H9 (cell line): ENCODE results near the gene PCCA. TPM values are rescaled to one million over a fixed set of nuclear protein-coding genes. Genes with fewer than 3 reads are reported as not detected.
A peak's percentile ranks its signal among the peaks of the same experiment; 100 is the strongest.

Experiments used
- DNase-seq: peaks from one replicate; pipeline ENCODE4 v3.0.0-alpha.2; 2017
- H2AFZ ChIP-seq: one replicate; pipeline ENCODE4 v1.6.1; 2013; ENCODE audit warnings: mild to moderate bottlenecking, low read length, control low read depth, moderate library complexity
- H2AK5ac ChIP-seq: 2 replicates; pipeline ENCODE4 v1.6.1; 2013; ENCODE audit warnings: low read length, control low read depth, mixed read lengths; ENCODE audit not compliant: insufficient read length
- H2BK120ac ChIP-seq: one replicate; pipeline ENCODE4 v1.6.1; 2013; ENCODE audit warnings: low read depth, mild to moderate bottlenecking, low read length, control low read depth, inconsistent platforms; ENCODE audit not compliant: poor library complexity, severe bottlenecking
- H2BK12ac ChIP-seq: 2 replicates; pipeline ENCODE4 v1.6.1; 2013; ENCODE audit warnings: low read length, control low read depth, mixed read lengths, low read depth; ENCODE audit not compliant: insufficient read length
- H2BK15ac ChIP-seq: 2 replicates; pipeline ENCODE4 v1.6.1; 2013; ENCODE audit warnings: low read depth, low read length, control low read depth
- H2BK20ac ChIP-seq: one replicate; pipeline ENCODE4 v1.6.1; 2013; ENCODE audit warnings: low read depth, mild to moderate bottlenecking, low read length, control low read depth, inconsistent platforms; ENCODE audit not compliant: poor library complexity, severe bottlenecking
- H2BK5ac ChIP-seq: 2 replicates; pipeline ENCODE4 v1.6.1; 2013; ENCODE audit warnings: low read length, control low read depth, mixed read lengths; ENCODE audit not compliant: insufficient read length
- H3K14ac ChIP-seq: 2 replicates; pipeline ENCODE4 v1.6.1; 2013; ENCODE audit warnings: low read length, control low read depth; ENCODE audit not compliant: insufficient read depth
- H3K18ac ChIP-seq: 2 replicates; pipeline ENCODE4 v1.6.1; 2013; ENCODE audit warnings: low read depth, mild to moderate bottlenecking, mixed read lengths, low read length, control low read depth; ENCODE audit not compliant: insufficient read length
- H3K23ac ChIP-seq: 2 replicates; pipeline ENCODE4 v1.6.1; 2013; ENCODE audit warnings: low read length, control low read depth, mixed read lengths, low read depth; ENCODE audit not compliant: insufficient read length
- H3K23me2 ChIP-seq: 2 replicates; pipeline ENCODE4 v1.6.1; 2013; ENCODE audit warnings: low read depth, mild to moderate bottlenecking, mixed read lengths, low read length, control low read depth; ENCODE audit not compliant: insufficient read length, poor library complexity, severe bottlenecking
- H3K27ac ChIP-seq: 2 replicates; pipeline ENCODE4 v1.5.1; 2013; ENCODE audit warnings: low read length, control low read depth, mixed read lengths, low read depth; ENCODE audit not compliant: insufficient read length
- H3K27me3 ChIP-seq: 2 replicates; pipeline ENCODE4 v1.6.1; 2013; ENCODE audit warnings: low read length, control low read depth, inconsistent platforms; ENCODE audit not compliant: insufficient read depth
- H3K4ac ChIP-seq: 2 replicates; pipeline ENCODE4 v1.6.1; 2013; ENCODE audit warnings: low read depth, mild to moderate bottlenecking, control low read depth, inconsistent platforms, low read length, moderate library complexity
- H3K4me1 ChIP-seq: 2 replicates; pipeline ENCODE4 v1.6.1; 2013; ENCODE audit warnings: low read length, control low read depth, inconsistent platforms; ENCODE audit not compliant: insufficient read depth
- H3K4me2 ChIP-seq: 2 replicates; pipeline ENCODE4 v1.6.1; 2013; ENCODE audit warnings: low read length, control low read depth, mixed read lengths; ENCODE audit not compliant: insufficient read length, insufficient read depth
- H3K56ac ChIP-seq: 2 replicates; pipeline ENCODE4 v1.6.1; 2013; ENCODE audit warnings: low read depth, mild to moderate bottlenecking, mixed read lengths, low read length, control low read depth; ENCODE audit not compliant: insufficient read length
- H3K79me1 ChIP-seq: 2 replicates; pipeline ENCODE4 v1.6.1; 2013; ENCODE audit warnings: low read depth, mild to moderate bottlenecking, moderate library complexity, low read length, control low read depth, inconsistent platforms; ENCODE audit not compliant: insufficient read depth, poor library complexity, severe bottlenecking
- H3K79me2 ChIP-seq: 2 replicates; pipeline ENCODE4 v1.6.1; 2013; ENCODE audit warnings: low read length, control low read depth, inconsistent platforms; ENCODE audit not compliant: insufficient read depth
- H3K9ac ChIP-seq: 2 replicates; pipeline ENCODE4 v1.6.1; 2013; ENCODE audit warnings: low read length, control low read depth, mixed read lengths; ENCODE audit not compliant: insufficient read length; ENCODE audit errors: extremely low read depth
- H3K9me3 ChIP-seq: one replicate; pipeline ENCODE4 v1.6.1; 2013; ENCODE audit warnings: low read depth, low read length, inconsistent platforms; ENCODE audit not compliant: control insufficient read depth
- H3T11ph ChIP-seq: one replicate; pipeline ENCODE4 v1.6.1; 2013; ENCODE audit warnings: mild to moderate bottlenecking, low read length, control low read depth, inconsistent platforms
- H4K20me1 ChIP-seq: one replicate; pipeline ENCODE4 v1.6.1; 2013; ENCODE audit not compliant: control insufficient read depth, insufficient read length, insufficient read depth
- H4K5ac ChIP-seq: 2 replicates; pipeline ENCODE4 v1.6.1; 2013; ENCODE audit warnings: low read depth, mild to moderate bottlenecking, mixed read lengths, low read length, control low read depth; ENCODE audit not compliant: insufficient read length
- H4K8ac ChIP-seq: replicated peaks from 2 replicates; pipeline ENCODE4 v1.6.1; 2013; ENCODE audit warnings: low read length, control low read depth, mixed read lengths, low read depth; ENCODE audit not compliant: insufficient read length
- H4K91ac ChIP-seq: 2 replicates; pipeline ENCODE4 v1.6.1; 2013; ENCODE audit warnings: low read depth, mild to moderate bottlenecking, moderate library complexity, mixed read lengths, low read length, control low read depth; ENCODE audit not compliant: insufficient read length
- H3K27ac Mint-ChIP-seq, 3 experiments: 2 replicates in 2 of 3; 3 replicates in 1 of 3; pipeline ENCODE4 v1.8.0; 2020 to 2021; ENCODE audit warnings: mixed read lengths in 3 of 3, mild to moderate bottlenecking in 1 of 3, moderate library complexity in 1 of 3
- H3K27me3 Mint-ChIP-seq: 2 replicates; pipeline ENCODE4 v1.8.0; 2021; ENCODE audit warnings: low read depth, mild to moderate bottlenecking, moderate library complexity, mixed read lengths
- H3K36me3 Mint-ChIP-seq, 3 experiments: 2 replicates in 2 of 3; 3 replicates in 1 of 3; pipeline ENCODE4 v1.8.0; 2020 to 2021; ENCODE audit warnings: low read depth in 3 of 3, mixed read lengths in 3 of 3; ENCODE audit not compliant: insufficient read depth in 1 of 3
- H3K4me1 Mint-ChIP-seq, 2 experiments: 2 replicates each; pipeline ENCODE4 v1.8.0; 2020; ENCODE audit warnings: mixed read lengths in 2 of 2
- H3K4me3 Mint-ChIP-seq, 2 experiments: 2 replicates in 1 of 2; 3 replicates in 1 of 2; pipeline ENCODE4 v1.8.0; 2020 to 2021; ENCODE audit warnings: mild to moderate bottlenecking in 2 of 2, mixed read lengths in 2 of 2, moderate library complexity in 1 of 2
- H3K9me3 Mint-ChIP-seq, 2 experiments: 2 replicates in 1 of 2; 3 replicates in 1 of 2; pipeline ENCODE4 v1.8.0; 2020; ENCODE audit warnings: mild to moderate bottlenecking in 2 of 2, mixed read lengths in 2 of 2, moderate library complexity in 1 of 2
- WGBS: extraction: QIAGEN DNeasy Blood & Tissue Kit; methylation state at CpG from one replicate; pipeline ENCODE4 v1.1.7; 2013; ENCODE audit warnings: missing lambda C conversion rate, low lambda C conversion rate, mixed read lengths; ENCODE audit not compliant: insufficient read length; ENCODE audit errors: extremely low coverage; 5-methylcytosine and 5-hydroxymethylcytosine counted together
- total RNA-seq: library from RNA; stranded (reverse); gene quantifications from 2 replicates; pipeline ENCODE4 v1.2.1, GENCODE V29; 2021
- TF ChIP-seq, protein P1 (sequence below): fragments of 200-600 bp; sonication (generic); conservative IDR thresholded peaks from 3 replicates; pipeline ENCODE4 v1.8.0; 2021; ENCODE audit warnings: antibody characterized with exemption, mild to moderate bottlenecking

Gene PCCA
- total RNA-seq, 1 experiment from 2014 or later, result 56.5 TPM

DNA sequence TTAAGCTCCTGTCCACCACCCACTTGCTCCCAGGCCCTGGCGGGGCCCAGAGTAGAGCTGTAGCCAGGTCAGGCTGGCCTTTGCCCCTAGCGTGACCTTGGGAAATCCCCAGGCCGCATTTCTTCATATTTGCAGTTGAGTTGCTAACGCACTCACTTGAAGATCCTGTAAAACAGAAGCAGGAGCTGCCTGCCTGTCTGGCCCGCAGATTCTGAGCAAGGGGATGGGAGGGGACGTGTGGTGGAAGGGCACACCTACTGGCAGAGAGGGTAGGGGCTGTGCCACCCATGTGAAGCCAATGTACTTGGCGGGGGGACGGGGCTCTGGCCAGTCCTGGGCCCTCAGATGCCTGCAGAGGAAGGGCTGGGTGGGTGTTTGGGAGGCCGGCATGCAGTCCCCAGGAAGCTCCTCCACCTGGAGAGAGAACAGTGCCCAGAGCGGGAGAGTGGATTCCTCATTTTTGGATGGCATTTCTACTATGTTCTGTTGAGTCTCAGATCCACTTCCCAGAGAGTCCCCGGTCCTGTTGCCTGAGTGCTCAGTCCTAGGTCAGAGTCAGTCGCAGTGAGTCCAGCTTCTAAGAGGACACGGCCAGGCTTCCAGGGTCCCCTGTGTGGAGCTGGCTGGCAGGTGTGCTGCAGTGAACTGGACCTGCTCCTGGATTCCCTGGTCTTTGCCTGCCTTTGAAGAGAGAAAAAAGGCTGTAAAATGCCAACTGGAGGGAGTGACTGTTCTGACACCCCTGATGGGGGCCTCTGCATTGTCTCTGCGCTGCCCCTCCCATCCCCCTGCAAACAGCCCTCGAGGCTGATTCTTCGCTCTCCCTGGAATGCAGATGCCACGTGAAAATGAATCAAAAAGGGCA is 436.8 kb downstream of the PCCA start:
- peak overlapping the region in 2 of 3 experiments; percentile 44 to 64; a peak in 2 of 7 replicates for H3K27ac Mint-ChIP-seq
- TF ChIP-seq, protein P1, sequence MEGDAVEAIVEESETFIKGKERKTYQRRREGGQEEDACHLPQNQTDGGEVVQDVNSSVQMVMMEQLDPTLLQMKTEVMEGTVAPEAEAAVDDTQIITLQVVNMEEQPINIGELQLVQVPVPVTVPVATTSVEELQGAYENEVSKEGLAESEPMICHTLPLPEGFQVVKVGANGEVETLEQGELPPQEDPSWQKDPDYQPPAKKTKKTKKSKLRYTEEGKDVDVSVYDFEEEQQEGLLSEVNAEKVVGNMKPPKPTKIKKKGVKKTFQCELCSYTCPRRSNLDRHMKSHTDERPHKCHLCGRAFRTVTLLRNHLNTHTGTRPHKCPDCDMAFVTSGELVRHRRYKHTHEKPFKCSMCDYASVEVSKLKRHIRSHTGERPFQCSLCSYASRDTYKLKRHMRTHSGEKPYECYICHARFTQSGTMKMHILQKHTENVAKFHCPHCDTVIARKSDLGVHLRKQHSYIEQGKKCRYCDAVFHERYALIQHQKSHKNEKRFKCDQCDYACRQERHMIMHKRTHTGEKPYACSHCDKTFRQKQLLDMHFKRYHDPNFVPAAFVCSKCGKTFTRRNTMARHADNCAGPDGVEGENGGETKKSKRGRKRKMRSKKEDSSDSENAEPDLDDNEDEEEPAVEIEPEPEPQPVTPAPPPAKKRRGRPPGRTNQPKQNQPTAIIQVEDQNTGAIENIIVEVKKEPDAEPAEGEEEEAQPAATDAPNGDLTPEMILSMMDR, result no peak

More for the DNA sequence above, 436.8 kb downstream of the PCCA start:
- no peak overlapping the region for H3K18ac ChIP-seq
- H3K9me3 ChIP-seq, result no peaks in the 10 kb centered on the region
- Mint-ChIP-seq H3K4me3 (no peak overlapping the region), H3K9me3 (no peaks in the 10 kb centered on the region), H3K36me3 (peaks cover 10 to 26% (median 20%) of the 10 kb centered on the region in 3 experiments; a peak in 6 of 7 replicates), H3K27me3 (no peaks in the 10 kb centered on the region), H3K4me1 (peaks cover 47 to 53% of the 10 kb centered on the region in 2 experiments)
- no peak overlapping the region for H3K9ac ChIP-seq
- H3K4me2 ChIP-seq, result no peak overlapping the region
- H2AK5ac ChIP-seq, result no peak overlapping the region
- no peaks in the 10 kb centered on the region for H3K27me3 ChIP-seq
- no peak overlapping the region for H3T11ph ChIP-seq
- H2AFZ ChIP-seq, result no peak overlapping the region
- H3K23me2 ChIP-seq, result no peaks in the 10 kb centered on the region
- peaks cover 14% of the 10 kb centered on the region; the same call in 1 of the 2 replicates for H3K4me1 ChIP-seq
- WGBS, result no CpG with 5 or more reads among the region's 17 CpGs
- no peak overlapping the region for H2BK15ac ChIP-seq
- H3K27ac ChIP-seq, result no peak overlapping the region
- no peak for DNase-seq
- no peak overlapping the region for H4K8ac ChIP-seq
- H3K23ac ChIP-seq, result no peak overlapping the region
- no peak overlapping the region for H2BK5ac ChIP-seq
- no peak overlapping the region; the same call in 1 of the 2 replicates for H3K14ac ChIP-seq
- H2BK120ac ChIP-seq, result no peak overlapping the region
- no peak overlapping the region for H3K56ac ChIP-seq
- no peaks in the 10 kb centered on the region for H3K79me2 ChIP-seq
- no peak overlapping the region for H4K91ac ChIP-seq
- H3K79me1 ChIP-seq, result no peaks in the 10 kb centered on the region
- peaks cover 2% of the 10 kb centered on the region for H4K20me1 ChIP-seq
- no peak overlapping the region for H4K5ac ChIP-seq
- no peak overlapping the region for H3K4ac ChIP-seq
- H2BK20ac ChIP-seq, result no peak overlapping the region
- no peak overlapping the region for H2BK12ac ChIP-seq
